Activated CD8-positive, alpha-beta T cell treated with anti-CD3 and anti-CD28 coated beads for 36 hours (primary cell): ENCODE data around the gene SF3A1. TPM values are rescaled to one million over a fixed set of nuclear protein-coding genes. Genes with fewer than 3 reads are reported as not detected.

Experiments
- ATAC-seq: fragments of 200-7000 bp; cut with Tn5 transposase; one replicate; pipeline ENCODE4 v1.10.0; 2021; ENCODE audit warnings: mild to moderate bottlenecking, moderate library complexity
- CTCF ChIA-PET: fragments of 350-600 bp; sonication (Branson Sonifier 250); formaldehyde crosslinking; loops from one replicate; lab custom pipeline; 2021; ENCODE audit warnings: antibody characterized with exemption; lab: Charles Lee
- POLR2A ChIA-PET: fragments of 350-600 bp; sonication (Branson Sonifier 250); formaldehyde crosslinking; loops from one replicate; lab custom pipeline; 2021; ENCODE audit warnings: antibody characterized with exemption; lab: Charles Lee
- DNase-seq: peaks from one replicate; pipeline ENCODE4 v3.0.0-alpha.2; 2020
- H3K27ac Mint-ChIP-seq: one replicate; pipeline ENCODE4 v1.8.0; 2021; ENCODE audit warnings: mild to moderate bottlenecking, mixed read lengths
- H3K27me3 Mint-ChIP-seq: one replicate; pipeline ENCODE4 v1.8.0; 2021; ENCODE audit warnings: mixed read lengths
- H3K36me3 Mint-ChIP-seq: one replicate; pipeline ENCODE4 v1.8.0; 2021; ENCODE audit warnings: low read depth, mixed read lengths
- H3K4me1 Mint-ChIP-seq: one replicate; pipeline ENCODE4 v1.8.0; 2021; ENCODE audit warnings: low read depth, mixed read lengths
- H3K4me3 Mint-ChIP-seq: one replicate; pipeline ENCODE4 v1.8.0; 2021; ENCODE audit warnings: mild to moderate bottlenecking, moderate library complexity, mixed read lengths
- H3K9me3 Mint-ChIP-seq: one replicate; pipeline ENCODE4 v1.8.0; 2021; ENCODE audit warnings: mixed read lengths
- intact Hi-C: fragments of 100-400 bp; cut with micrococcal nuclease; formaldehyde crosslinking; loops from one replicate; pipeline ENCODE4 v1.10.0; 2022
- total RNA-seq, 2 experiments: library from RNA; stranded (reverse); gene quantifications; one replicate each; pipeline ENCODE4 v1.2.3, GENCODE V29; 2021
- TF ChIP-seq, protein P1 (sequence below): fragments of 200-600 bp; IDR thresholded peaks from one replicate; pipeline ENCODE4 v1.8.0; 2022; ENCODE audit warnings: antibody characterized with exemption, mild to moderate bottlenecking

SF3A1 gene
- total RNA-seq, 2 experiments from 2014 or later: 252 to 262 TPM

DNA sequence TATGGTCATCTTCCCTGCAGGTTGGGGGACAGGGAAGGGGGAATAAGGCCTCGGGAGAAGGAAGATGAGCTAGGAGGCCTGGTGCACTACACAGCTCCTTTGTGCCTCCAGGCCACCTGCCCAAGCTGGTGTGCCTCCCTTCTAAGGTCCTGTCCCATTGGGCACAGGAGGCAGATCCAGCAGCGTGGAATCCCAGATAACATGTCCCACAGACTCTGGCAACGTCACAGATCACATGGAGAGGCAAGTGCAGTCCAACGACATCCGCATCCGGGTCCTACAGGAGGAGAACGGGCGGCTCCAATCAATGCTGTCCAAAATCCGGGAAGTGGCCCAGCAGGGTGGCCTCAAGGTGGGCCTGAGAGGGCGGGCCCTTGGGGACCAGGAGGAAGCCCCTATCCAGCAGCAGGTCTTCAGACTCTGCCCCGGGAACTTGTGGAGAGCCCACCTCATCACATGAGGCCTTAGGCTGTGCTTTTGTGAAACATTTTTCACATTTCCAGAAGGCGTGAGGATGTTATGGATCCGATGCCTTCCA is 18.7 kb upstream of the SF3A1 start:
- H3K36me3 Mint-ChIP-seq: no peaks in the 10 kb centered on the region
- H3K4me3 Mint-ChIP-seq: no peak overlapping the region
- H3K27me3 Mint-ChIP-seq: no peaks in the 10 kb centered on the region
- intact Hi-C loops: no loop called here
- no peaks in the 10 kb centered on the region for H3K4me1 Mint-ChIP-seq
- ChIA-PET POLR2A (no interaction called here), CTCF (interaction anchor here (1.0 to 1.1 kb wide), 2 partner anchors 12 to 87 kb away, joined by 3 to 4 read pairs; partner anchors contain the start of gene RNF215)
- DNase-seq (no peak), ATAC-seq (no peak)
- no peaks in the 10 kb centered on the region for H3K9me3 Mint-ChIP-seq
- no peak overlapping the region for H3K27ac Mint-ChIP-seq
- TF ChIP-seq, protein P1, sequence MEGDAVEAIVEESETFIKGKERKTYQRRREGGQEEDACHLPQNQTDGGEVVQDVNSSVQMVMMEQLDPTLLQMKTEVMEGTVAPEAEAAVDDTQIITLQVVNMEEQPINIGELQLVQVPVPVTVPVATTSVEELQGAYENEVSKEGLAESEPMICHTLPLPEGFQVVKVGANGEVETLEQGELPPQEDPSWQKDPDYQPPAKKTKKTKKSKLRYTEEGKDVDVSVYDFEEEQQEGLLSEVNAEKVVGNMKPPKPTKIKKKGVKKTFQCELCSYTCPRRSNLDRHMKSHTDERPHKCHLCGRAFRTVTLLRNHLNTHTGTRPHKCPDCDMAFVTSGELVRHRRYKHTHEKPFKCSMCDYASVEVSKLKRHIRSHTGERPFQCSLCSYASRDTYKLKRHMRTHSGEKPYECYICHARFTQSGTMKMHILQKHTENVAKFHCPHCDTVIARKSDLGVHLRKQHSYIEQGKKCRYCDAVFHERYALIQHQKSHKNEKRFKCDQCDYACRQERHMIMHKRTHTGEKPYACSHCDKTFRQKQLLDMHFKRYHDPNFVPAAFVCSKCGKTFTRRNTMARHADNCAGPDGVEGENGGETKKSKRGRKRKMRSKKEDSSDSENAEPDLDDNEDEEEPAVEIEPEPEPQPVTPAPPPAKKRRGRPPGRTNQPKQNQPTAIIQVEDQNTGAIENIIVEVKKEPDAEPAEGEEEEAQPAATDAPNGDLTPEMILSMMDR: no peak

DNA sequence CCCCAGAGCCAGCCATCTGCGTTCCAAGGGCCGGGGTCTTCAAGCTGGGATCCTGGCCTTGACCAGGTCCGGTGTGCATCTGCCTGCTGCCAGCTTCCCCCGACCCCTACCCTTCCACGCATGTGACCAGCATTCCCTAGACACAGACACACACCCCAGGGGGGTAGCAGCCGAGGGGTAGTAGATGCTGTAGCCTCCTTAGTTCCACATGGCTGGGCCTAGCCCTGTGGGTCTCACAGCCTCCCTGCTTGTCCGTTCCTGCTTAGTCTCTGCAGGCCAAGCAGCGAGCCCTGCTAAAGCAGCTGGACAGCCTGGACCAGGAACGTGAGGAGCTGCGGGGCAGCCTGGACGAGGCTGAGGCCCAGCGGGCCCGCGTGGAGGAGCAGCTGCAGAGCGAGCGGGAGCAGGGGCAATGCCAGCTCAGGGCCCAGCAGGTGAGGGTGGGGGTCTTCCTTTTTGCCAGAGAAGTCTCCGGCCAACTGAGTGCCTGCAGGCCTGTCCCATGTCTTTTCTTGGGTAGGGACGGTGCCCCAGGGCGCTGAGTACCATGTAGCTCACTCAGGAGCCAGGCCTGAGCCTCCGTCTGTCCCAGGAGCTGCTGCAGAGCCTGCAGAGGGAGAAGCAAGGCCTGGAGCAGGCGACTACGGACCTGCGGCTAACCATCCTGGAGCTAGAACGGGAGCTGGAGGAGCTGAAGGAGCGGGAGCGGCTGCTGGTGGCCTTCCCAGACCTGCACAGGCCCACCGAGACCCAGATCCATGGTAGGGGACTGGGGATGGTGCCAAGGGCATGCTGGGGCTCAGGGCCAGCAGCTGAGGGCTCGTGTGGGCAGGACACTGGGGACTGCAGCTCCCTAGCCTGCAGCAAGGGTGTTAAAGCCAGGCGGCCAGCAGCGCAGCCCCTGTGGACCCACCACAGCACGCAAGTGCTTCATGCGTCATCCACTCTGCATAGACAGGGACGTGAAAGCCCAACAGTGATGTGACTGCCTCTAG is 16.9 kb upstream of the SF3A1 start:
- H3K4me1 Mint-ChIP-seq: no peaks in the 10 kb centered on the region
- no peaks in the 10 kb centered on the region for H3K36me3 Mint-ChIP-seq
- POLR2A ChIA-PET: interaction anchor here (0.9 to 1.2 kb wide), 3 partner anchors 12 to 86 kb away, joined by 3 read pairs; no protein-coding TSS in a partner anchor
- no peak overlapping the region for H3K27ac Mint-ChIP-seq
- H3K27me3 Mint-ChIP-seq: no peaks in the 10 kb centered on the region
- TF ChIP-seq, protein P1: no peak
- ATAC-seq (no peak), DNase-seq (no peak)
- H3K4me3 Mint-ChIP-seq: no peak overlapping the region
- no peaks in the 10 kb centered on the region for H3K9me3 Mint-ChIP-seq
- CTCF ChIA-PET: interaction anchor here (0.9 to 1.1 kb wide), 2 partner anchors 18 to 85 kb away, joined by 3 to 4 read pairs; no protein-coding TSS in a partner anchor
- intact Hi-C loops: no loop called here

DNA sequence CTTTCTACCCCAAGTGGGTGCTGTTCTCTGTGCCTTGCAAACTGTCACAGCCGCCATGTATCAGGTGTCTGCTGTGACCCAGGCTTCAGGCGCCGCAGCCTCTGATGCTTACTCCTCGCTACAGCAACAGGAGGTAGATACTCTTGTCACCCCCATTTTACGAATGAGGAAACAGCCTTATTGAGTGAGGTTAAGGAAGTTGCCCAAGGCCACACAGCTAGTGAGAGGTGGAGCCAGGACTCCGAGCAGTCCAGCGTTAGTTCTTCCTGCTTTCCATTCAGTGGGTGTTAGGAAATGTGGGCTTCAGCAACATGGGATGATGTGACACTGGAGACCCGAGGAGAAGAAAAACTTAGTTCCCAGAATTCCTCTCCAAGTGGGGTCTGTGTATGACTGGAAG is 16.2 kb upstream of the SF3A1 start:
- Mint-ChIP-seq H3K27ac (no peak overlapping the region), H3K9me3 (no peaks in the 10 kb centered on the region), H3K4me1 (no peaks in the 10 kb centered on the region), H3K27me3 (no peaks in the 10 kb centered on the region), H3K4me3 (no peak overlapping the region), H3K36me3 (no peaks in the 10 kb centered on the region)
- ATAC-seq: no peak
- intact Hi-C loops: no loop called here
- CTCF ChIA-PET: no interaction called here
- POLR2A ChIA-PET: interaction anchor here (1.0 kb wide), 1 partner anchor 13 kb away, joined by 3 read pairs; no protein-coding TSS in a partner anchor
- DNase-seq: no peak
- TF ChIP-seq, protein P1: no peak

DNA sequence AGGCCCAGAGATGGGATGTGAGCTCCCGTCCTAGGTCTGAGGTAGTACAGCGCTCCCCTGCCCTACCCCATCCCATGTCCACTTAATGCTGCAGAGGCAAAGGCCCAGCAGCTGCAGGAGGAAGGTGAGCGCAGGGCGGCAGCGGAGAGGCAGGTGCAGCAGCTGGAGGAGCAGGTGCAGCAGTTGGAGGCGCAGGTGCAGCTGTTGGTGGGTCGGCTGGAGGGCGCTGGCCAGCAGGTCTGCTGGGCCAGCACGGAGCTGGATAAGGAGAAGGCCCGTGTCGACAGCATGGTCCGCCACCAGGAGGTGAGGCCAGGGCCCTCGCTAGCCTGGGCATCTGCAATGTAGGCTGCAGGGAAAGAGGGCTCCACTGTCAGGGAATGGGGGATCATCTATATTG is 15.3 kb upstream of the SF3A1 start:
- ATAC-seq (no peak), DNase-seq (no peak)
- Mint-ChIP-seq H3K4me1 (no peaks in the 10 kb centered on the region), H3K27ac (no peak overlapping the region), H3K9me3 (no peaks in the 10 kb centered on the region), H3K27me3 (no peaks in the 10 kb centered on the region), H3K36me3 (no peaks in the 10 kb centered on the region), H3K4me3 (no peak overlapping the region)
- TF ChIP-seq, protein P1: no peak
- intact Hi-C loops: no loop called here
- ChIA-PET CTCF (no interaction called here), POLR2A (no interaction called here)

DNA sequence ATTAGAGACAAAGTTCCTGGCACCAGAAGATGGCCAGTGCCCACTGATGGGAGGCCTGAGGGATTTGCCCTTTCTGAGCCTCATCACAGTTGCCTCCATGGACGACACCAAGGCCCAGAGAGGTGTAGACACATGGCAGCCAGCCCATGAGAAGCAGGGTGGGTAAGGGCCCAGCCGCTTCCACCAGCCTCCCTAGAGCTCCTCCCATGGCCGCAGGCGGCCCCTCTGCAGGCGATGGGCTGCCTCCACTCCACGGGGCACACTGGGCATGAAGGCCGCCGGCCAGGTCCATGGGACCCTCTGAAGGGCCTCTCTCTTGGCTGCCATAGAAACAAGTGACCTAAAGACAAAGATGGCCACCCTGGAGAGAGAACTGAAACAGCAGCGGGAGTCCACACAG is 14.6 kb upstream of the SF3A1 start:
- intact Hi-C loops: no loop called here
- ChIA-PET CTCF (no interaction called here), POLR2A (no interaction called here)
- no peak for DNase-seq
- TF ChIP-seq, protein P1: no peak
- no peak overlapping the region for H3K27ac Mint-ChIP-seq
- H3K4me1 Mint-ChIP-seq: no peaks in the 10 kb centered on the region
- H3K4me3 Mint-ChIP-seq: no peak overlapping the region
- no peaks in the 10 kb centered on the region for H3K9me3 Mint-ChIP-seq
- no peak for ATAC-seq
- no peaks in the 10 kb centered on the region for H3K36me3 Mint-ChIP-seq
- H3K27me3 Mint-ChIP-seq: no peaks in the 10 kb centered on the region
